GM12864 (cell line): ENCODE measurements around the gene TMEM63C.

Source experiments
- DNase-seq: peaks from one replicate; pipeline ENCODE4 v3.0.0-alpha.2; 2011; ENCODE audit warnings: low read depth
- H3K4me3 ChIP-seq: 2 replicates; pipeline ENCODE4 v1.5.1; 2011; ENCODE audit warnings: mild to moderate bottlenecking, low read depth, low read length, control low read depth
- CTCF ChIP-seq: IDR thresholded peaks from 2 replicates; pipeline ENCODE4 v1.5.1; 2011; ENCODE audit warnings: low read depth, mild to moderate bottlenecking, moderate library complexity, low read length, control low read depth, inconsistent platforms; ENCODE audit errors: missing control alignments

The TMEM63C gene

GRCh38 chr14:77259025-77259715 is 77.6 kb downstream of the TMEM63C start:
- no peak for DNase-seq
- no peak for TF ChIP-seq CTCF
- H3K4me3 ChIP-seq, result no peak overlapping the region

- H3K4me3 ChIP-seq, result no peak overlapping the region
- DNase-seq, result no peak
- no peak for TF ChIP-seq CTCF
Measured at GRCh38 chr14:77260199-77260598, 78.6 kb downstream of the TMEM63C start.

- no peak for DNase-seq
- TF ChIP-seq CTCF, result no peak
- no peak overlapping the region for H3K4me3 ChIP-seq
Measured at GRCh38 chr14:77260631-77261030, 79.0 kb downstream of the TMEM63C start.

GRCh38 chr14:77264466-77265186 is 83.0 kb downstream of the TMEM63C start:
- no peak for DNase-seq
- H3K4me3 ChIP-seq, result no peak overlapping the region
- TF ChIP-seq CTCF, result no peak

- no peak overlapping the region for H3K4me3 ChIP-seq
- DNase-seq, result no peak
- TF ChIP-seq CTCF, result no peak
Measured at GRCh38 chr14:77265187-77265515, 83.6 kb downstream of the TMEM63C start.

- no peak for DNase-seq
- no peak overlapping the region for H3K4me3 ChIP-seq
- TF ChIP-seq CTCF, result no peak
Measured at GRCh38 chr14:77265561-77266335, 84.2 kb downstream of the TMEM63C start.
